HEK293T (cell line): ENCODE results near the gene ATP1A4.

Experiments
- CTCF ChIA-PET: fragments of 350-600 bp; formaldehyde crosslinking; extraction: SDS; loops from one replicate; lab custom pipeline; 2021; ENCODE audit warnings: antibody characterized with exemption, inconsistent platforms; lab: Yijun Ruan, JAX
- POLR2A ChIA-PET: fragments of 350-600 bp; formaldehyde crosslinking; extraction: SDS; loops from one replicate; lab custom pipeline; 2020; ENCODE audit warnings: antibody characterized with exemption, inconsistent platforms; lab: Yijun Ruan, JAX
- DNase-seq: peaks from one replicate; pipeline ENCODE4 v3.0.0; 2012; ENCODE audit warnings: mixed read lengths; ENCODE audit errors: extremely low spot score
- ARNT ChIP-seq: fragments of 450-650 bp; IDR thresholded peaks from 2 replicates; pipeline ENCODE4 v1.6.1; 2017; ENCODE audit warnings: mild to moderate bottlenecking
- CTBP1 ChIP-seq: fragments of 450-650 bp; IDR thresholded peaks from 2 replicates; pipeline ENCODE4 v1.6.1; 2016; ENCODE audit warnings: borderline replicate concordance
- ELF4 ChIP-seq: fragments of 450-650 bp; IDR thresholded peaks from 2 replicates; pipeline ENCODE4 v1.6.1; 2017; ENCODE audit warnings: antibody characterized with exemption
- FOXA1 ChIP-seq: fragments of 450-650 bp; IDR thresholded peaks from 2 replicates; pipeline ENCODE4 v1.6.1; 2016; ENCODE audit warnings: mild to moderate bottlenecking
- FOXK2 ChIP-seq: fragments of 450-650 bp; IDR thresholded peaks from 2 replicates; pipeline ENCODE4 v1.6.1; 2016; ENCODE audit warnings: mild to moderate bottlenecking
- FOXM1 ChIP-seq: fragments of 450-650 bp; IDR thresholded peaks from 2 replicates; pipeline ENCODE4 v1.6.1; 2017; ENCODE audit warnings: mild to moderate bottlenecking, borderline replicate concordance
- HDGF ChIP-seq: fragments of 450-650 bp; IDR thresholded peaks from 2 replicates; pipeline ENCODE4 v1.6.1; 2017; ENCODE audit warnings: antibody characterized with exemption, borderline replicate concordance
- L3MBTL2 ChIP-seq: fragments of 450-650 bp; conservative IDR thresholded peaks from 2 replicates; pipeline ENCODE4 v1.6.1; 2016; ENCODE audit warnings: mild to moderate bottlenecking
- LEF1 ChIP-seq: fragments of 450-650 bp; IDR thresholded peaks from 2 replicates; pipeline ENCODE4 v1.6.1; 2017; ENCODE audit warnings: mild to moderate bottlenecking, borderline replicate concordance
- NFRKB ChIP-seq: fragments of 450-650 bp; IDR thresholded peaks from 2 replicates; pipeline ENCODE4 v1.6.1; 2016; ENCODE audit warnings: mild to moderate bottlenecking, moderate library complexity
- PKNOX1 ChIP-seq: fragments of 450-650 bp; IDR thresholded peaks from 2 replicates; pipeline ENCODE4 v1.6.1; 2016
- SP1 ChIP-seq: fragments of 450-650 bp; IDR thresholded peaks from 2 replicates; pipeline ENCODE4 v1.6.1; 2017
- SUZ12 ChIP-seq: fragments of 450-650 bp; IDR thresholded peaks from 2 replicates; pipeline ENCODE4 v1.6.1; 2016; ENCODE audit warnings: mild to moderate bottlenecking
- TARDBP ChIP-seq: fragments of 450-650 bp; IDR thresholded peaks from 2 replicates; pipeline ENCODE4 v1.6.1; 2016
- ZNF384 ChIP-seq: fragments of 450-650 bp; IDR thresholded peaks from 2 replicates; pipeline ENCODE4 v1.6.1; 2016

ATP1A4 gene

DNA sequence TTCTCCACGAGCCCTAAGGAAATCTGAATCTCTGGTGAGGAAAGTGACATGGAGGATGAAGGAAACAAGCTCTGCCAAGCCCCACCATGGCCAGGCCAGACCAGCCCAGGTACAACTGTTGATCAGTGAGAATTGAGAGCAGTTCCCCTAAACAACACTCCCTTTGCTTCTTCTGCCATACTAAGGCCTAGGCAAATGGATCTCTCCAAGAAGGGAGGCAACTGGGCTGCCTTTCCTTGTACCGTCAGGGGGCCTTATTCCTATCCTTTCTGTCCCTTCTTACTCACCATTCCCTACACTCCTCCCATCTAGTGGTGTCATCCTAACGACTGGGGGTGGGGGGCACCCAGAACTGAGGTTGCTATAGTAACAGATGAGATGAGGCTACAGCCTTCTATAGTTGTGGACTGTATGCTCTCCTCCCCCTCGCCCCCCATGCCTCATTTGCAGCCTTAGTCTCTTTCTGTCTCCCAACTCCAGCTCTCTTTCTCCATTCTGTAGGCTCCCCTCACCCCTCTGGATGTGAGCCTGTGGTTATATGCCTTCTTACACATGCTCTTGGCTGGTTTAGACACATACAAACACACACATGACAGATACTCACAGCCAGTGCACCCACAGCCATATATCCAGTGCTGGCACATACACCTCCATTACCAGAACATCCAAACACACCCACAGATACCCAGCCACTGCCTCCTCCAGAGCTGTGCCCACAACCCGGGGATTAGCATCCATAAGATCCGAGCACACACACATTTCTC, 57.3 kb downstream of the ATP1A4 start:
- TF ChIP-seq HDGF (no peak), PKNOX1 (no peak), FOXK2 (no peak)
- ChIA-PET CTCF (interaction anchor here (1.2 kb wide), 2 partner anchors 15 to 83 kb away, joined by 3 to 5 read pairs; no protein-coding TSS in a partner anchor), POLR2A (no interaction called here)
- no peak for DNase-seq

DNA sequence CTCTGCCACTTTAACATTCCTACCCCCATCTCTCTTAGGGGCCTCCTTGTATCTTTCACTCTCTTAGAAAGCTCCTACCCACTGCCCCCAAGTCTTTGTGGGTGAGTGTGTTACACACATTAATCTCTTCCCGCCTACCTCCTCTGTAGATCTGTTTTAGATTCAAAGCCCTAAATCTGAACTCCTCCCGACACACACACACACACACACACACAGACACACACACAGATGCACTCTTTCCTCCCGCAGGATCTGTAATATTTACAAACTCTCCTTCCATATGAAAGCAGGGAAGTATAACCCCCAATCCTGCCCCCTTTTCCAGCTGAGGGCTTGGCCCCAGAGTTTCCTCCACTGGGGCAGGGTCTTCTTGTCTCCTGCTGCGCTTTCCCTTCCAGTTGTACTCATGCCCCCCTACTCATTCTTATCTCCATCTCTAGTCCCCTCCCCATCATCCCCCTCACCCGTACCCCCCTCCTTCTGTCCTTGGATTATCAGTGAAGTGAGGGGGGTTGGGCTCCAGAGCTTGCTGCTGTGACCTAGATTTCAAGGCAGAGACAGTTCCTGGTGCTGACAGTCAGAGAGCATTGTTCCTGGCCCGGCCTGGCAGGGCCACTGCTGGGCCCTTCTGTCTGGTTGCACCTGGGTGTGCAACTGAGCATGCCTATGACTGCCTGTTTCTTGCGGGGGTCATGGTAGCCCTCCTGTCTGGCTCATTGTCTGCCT, 58.1 kb downstream of the ATP1A4 start:
- DNase-seq, result no peak
- ChIA-PET CTCF (interaction anchor here (1.2 kb wide), 1 partner anchor 16 kb away, joined by 5 read pairs; no protein-coding TSS in a partner anchor), POLR2A (no interaction called here)
- no peak for TF ChIP-seq FOXA1
- TF ChIP-seq ELF4, result no peak
- TF ChIP-seq ZNF384, result no peak
- no peak for TF ChIP-seq SP1
- no peak for TF ChIP-seq HDGF
- no peak for TF ChIP-seq L3MBTL2
- TF ChIP-seq TARDBP, result no peak
- TF ChIP-seq FOXK2, result no peak

DNA sequence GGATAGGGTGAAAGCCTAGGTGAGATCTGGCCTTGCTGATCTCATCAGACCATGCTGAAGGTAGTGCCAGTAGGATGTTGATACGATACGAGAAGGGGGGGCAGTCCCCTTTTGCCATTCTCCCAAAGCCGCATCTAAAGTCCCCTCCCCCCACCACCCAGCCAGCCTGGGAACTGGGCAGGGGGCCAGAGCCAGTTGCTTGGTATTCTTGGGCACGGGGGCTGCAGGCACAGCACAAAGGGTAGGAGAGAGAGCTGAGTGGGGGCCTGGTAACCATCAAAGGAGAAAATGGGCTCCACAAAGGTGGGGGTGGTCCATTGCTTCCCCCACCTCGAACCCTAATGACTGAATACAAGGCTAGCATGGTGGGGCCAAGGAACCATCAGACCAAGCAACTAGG, 59.2 kb downstream of the ATP1A4 start:
- ChIA-PET POLR2A (interaction anchor here (1.0 kb wide), 1 partner anchor 52 kb away, joined by 3 read pairs; the partner anchor contains the start of gene DCAF8), CTCF (interaction anchor here (0.9 kb wide), 1 partner anchor 41 kb away, joined by 3 read pairs; no protein-coding TSS in a partner anchor)
- no peak for DNase-seq
- no peak for TF ChIP-seq L3MBTL2
- TF ChIP-seq HDGF, result no peak
- TF ChIP-seq FOXK2, result no peak
- TF ChIP-seq NFRKB, result no peak
- no peak for TF ChIP-seq SP1
- TF ChIP-seq FOXM1, result no peak
- TF ChIP-seq CTBP1, result no peak
- no peak for TF ChIP-seq ZNF384
- no peak for TF ChIP-seq FOXA1
- no peak for TF ChIP-seq SUZ12
- TF ChIP-seq TARDBP, result no peak

DNA sequence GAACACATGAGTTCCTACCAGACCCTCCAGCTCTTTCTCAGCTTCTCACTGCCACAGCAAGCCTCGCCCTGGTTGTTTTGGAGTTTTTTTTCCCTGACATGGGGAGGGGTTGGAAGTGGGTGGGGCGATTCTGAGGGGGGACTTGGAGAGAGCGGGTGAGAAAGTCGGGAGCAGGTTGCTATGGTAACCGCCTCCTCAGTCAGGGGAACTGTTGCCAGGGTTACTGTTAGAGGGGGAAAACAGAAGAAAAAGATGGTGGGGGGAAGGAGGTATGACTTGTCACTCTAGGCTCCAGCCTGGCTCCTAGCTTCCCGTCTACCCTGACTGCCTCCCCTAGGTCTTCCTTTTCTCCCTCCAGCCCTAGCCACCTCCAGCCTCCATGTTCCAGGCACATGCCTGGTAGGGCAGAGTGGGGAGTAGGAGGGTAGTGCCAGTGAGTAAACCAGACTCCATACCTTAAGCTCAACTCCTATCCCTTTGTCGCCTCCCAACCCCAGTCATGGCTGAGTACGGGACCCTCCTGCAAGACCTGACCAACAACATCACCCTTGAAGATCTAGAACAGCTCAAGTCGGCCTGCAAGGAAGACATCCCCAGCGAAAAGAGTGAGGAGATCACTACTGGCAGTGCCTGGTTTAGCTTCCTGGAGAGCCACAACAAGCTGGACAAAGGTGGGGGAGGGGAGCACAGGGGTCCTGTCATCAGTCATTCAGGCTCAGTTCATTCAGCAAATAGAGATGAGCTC, 59.8 kb downstream of the ATP1A4 start:
- ChIA-PET CTCF (interaction anchor here (0.9 kb wide), 1 partner anchor 41 kb away, joined by 3 read pairs; no protein-coding TSS in a partner anchor), POLR2A (interaction anchor here (1.0 kb wide), 1 partner anchor 51 kb away, joined by 3 read pairs; the partner anchor contains the start of gene DCAF8)
- no peak for DNase-seq
- TF ChIP-seq ZNF384 (no peak), PKNOX1 (no peak), CTBP1 (no peak), SP1 (no peak), NFRKB (no peak), HDGF (no peak), FOXK2 (no peak)

DNA sequence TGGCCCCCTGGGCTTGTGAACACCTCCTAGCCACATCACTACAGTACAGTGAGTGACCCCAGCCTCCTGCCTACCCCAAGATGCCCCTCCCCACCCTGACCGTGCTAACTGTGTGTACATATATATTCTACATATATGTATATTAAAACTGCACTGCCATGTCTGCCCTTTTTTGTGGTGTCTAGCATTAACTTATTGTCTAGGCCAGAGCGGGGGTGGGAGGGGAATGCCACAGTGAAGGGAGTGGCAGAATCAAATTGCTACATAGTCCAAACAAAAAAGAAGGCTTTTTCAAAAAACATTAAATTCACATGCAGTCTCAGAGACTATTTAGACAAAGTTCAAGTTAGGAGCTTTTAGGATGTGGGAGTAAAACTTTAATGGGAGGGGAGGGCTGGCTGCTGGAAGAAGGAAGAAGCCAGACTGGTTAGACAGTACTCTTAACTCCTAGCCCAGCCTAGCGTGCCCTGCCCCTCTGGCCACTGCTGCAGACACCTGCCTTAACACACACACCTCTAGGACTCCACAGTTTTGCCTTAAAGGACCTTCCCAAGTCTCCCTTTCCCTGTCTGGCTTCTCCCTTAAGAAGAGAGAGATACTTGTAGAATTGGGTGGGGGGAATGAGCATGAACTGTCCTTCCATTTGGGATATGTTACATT, 63.2 kb downstream of the ATP1A4 start:
- TF ChIP-seq CTBP1 (no peak), PKNOX1 (no peak), L3MBTL2 (no peak), LEF1 (no peak), SUZ12 (no peak), TARDBP (no peak), FOXM1 (no peak), NFRKB (no peak), HDGF (no peak), FOXA1 (no peak), ELF4 (no peak), ZNF384 (no peak), FOXK2 (no peak), ARNT (no peak)
- CTCF ChIA-PET, result interaction anchor here (0.6 kb wide), 1 partner anchor 38 kb away, joined by 3 read pairs; no protein-coding TSS in a partner anchor

More for the DNA sequence above, 63.2 kb downstream of the ATP1A4 start:
- POLR2A ChIA-PET, result no interaction called here
- no peak for DNase-seq
